Uterus (tissue), 4 donors: ENCODE results near the gene VPS37C. TPM values are rescaled to one million over a fixed set of nuclear protein-coding genes. Genes with fewer than 3 reads are reported as not detected.

Source experiments
- DNase-seq, 2 donors: peaks; one replicate each; pipeline ENCODE4 v3.0.0-alpha.2; 2019 to 2020
- H3K27ac ChIP-seq, 2 donors: fragments of 200-600 bp; sonication (generic); 1 replicate in 1 of 2; 2 replicates in 1 of 2; pipeline ENCODE4 v1.5.1; 2016 to 2018
- H3K27me3 ChIP-seq, 2 donors: fragments of 200-600 bp; sonication (generic); one replicate each; pipeline ENCODE4 v1.5.1; 2018 to 2019; ENCODE audit warnings: control low read depth in 1 of 2
- H3K36me3 ChIP-seq, 2 donors: fragments of 200-600 bp; sonication (generic); one replicate each; pipeline ENCODE4 v1.5.1; 2019; ENCODE audit warnings: control low read depth in 1 of 2
- H3K4me1 ChIP-seq, 2 donors: fragments of 200-600 bp; sonication (generic); one replicate each; pipeline ENCODE4 v1.5.1; 2018 to 2019; ENCODE audit warnings: control low read depth in 1 of 2
- H3K4me3 ChIP-seq, 2 donors: fragments of 200-600 bp; sonication (generic); 1 replicate in 1 of 2; 2 replicates in 1 of 2; pipeline ENCODE4 v1.5.1; 2018 to 2019; ENCODE audit warnings: mild to moderate bottlenecking in 1 of 2
- H3K9me3 ChIP-seq, 2 donors: fragments of 200-600 bp; sonication (generic); one replicate each; pipeline ENCODE4 v1.5.1; 2019; ENCODE audit warnings: control low read depth in 1 of 2
- CTCF ChIP-seq, 4 experiments: fragments of 200-600 bp in 2 of 4; fragments of 450-650 bp in 2 of 4; sonication (generic) in 2 of 4; IDR thresholded peaks; one replicate each; pipeline ENCODE4 v1.5.1; 2016 to 2019; ENCODE audit warnings: antibody characterized with exemption in 4 of 4, mild to moderate bottlenecking in 2 of 4, moderate library complexity in 1 of 4
- POLR2A ChIP-seq, 2 donors: fragments of 450-650 bp; IDR thresholded peaks; one replicate each; pipeline ENCODE4 v1.6.1; 2016; ENCODE audit warnings: antibody characterized with exemption in 2 of 2, mild to moderate bottlenecking in 1 of 2, moderate library complexity in 1 of 2
- intact Hi-C: fragments of 100-400 bp; cut with DNase I; formaldehyde crosslinking; loops from one replicate; pipeline ENCODE4 v1.15.1; 2023; ENCODE audit warnings: low total_unique reads
- total RNA-seq, 4 donors: library from RNA; depleted of rRNA in 3 of 4; stranded (reverse); fragments of >200 nt in 3 of 4; gene quantifications; one replicate each; pipeline versions ENCODE4 v1.1.0 to v1.2.4, GENCODE V29; 2014 to 2023
- donor health status: DM: yes; HTN: yes; CAD: no.

VPS37C gene
- total RNA-seq, 4 donors from 2014 or later = 0.26 to 26.3 (median 13.3) TPM

- Histone ChIP-seq H3K4me1 (no peaks in the 10 kb centered on the region), H3K4me3 (no peak overlapping the region), H3K27me3 (no peaks in the 10 kb centered on the region), H3K27ac (no peak overlapping the region), H3K9me3 (no peaks in the 10 kb centered on the region), H3K36me3 (no peaks in the 10 kb centered on the region)
- intact Hi-C loops = no loop called here
- DNase-seq = no peak
- TF ChIP-seq CTCF (IDR thresholded peaks at IDR 0.05) (no peak), POLR2A (IDR thresholded peaks at IDR 0.05) (no peak)
Measured at GRCh38 chr11:61120099-61120705, 41.0 kb downstream of the VPS37C start.

- H3K4me1 ChIP-seq = no peaks in the 10 kb centered on the region
- TF ChIP-seq POLR2A (IDR thresholded peaks at IDR 0.05) (no peak), CTCF (IDR thresholded peaks at IDR 0.05) (no peak)
- no peaks in the 10 kb centered on the region for H3K36me3 ChIP-seq
- intact Hi-C loops = no loop called here
- H3K9me3 ChIP-seq = no peaks in the 10 kb centered on the region
- DNase-seq = no peak
- no peak overlapping the region for H3K27ac ChIP-seq
- H3K27me3 ChIP-seq = no peaks in the 10 kb centered on the region
- no peak overlapping the region for H3K4me3 ChIP-seq
Measured at GRCh38 chr11:61119571-61119970, 41.7 kb downstream of the VPS37C start.

- Histone ChIP-seq H3K36me3 (no peaks in the 10 kb centered on the region), H3K27ac (no peak overlapping the region), H3K4me1 (no peaks in the 10 kb centered on the region), H3K27me3 (no peaks in the 10 kb centered on the region), H3K4me3 (no peak overlapping the region), H3K9me3 (no peaks in the 10 kb centered on the region)
- intact Hi-C loops = no loop called here
- DNase-seq = no peak
- TF ChIP-seq CTCF (IDR thresholded peaks at IDR 0.05) = no peak
- TF ChIP-seq POLR2A (IDR thresholded peaks at IDR 0.05) = no peak
Measured at GRCh38 chr11:61119055-61119454, 42.2 kb downstream of the VPS37C start.

- intact Hi-C loops = no loop called here
- Histone ChIP-seq H3K27ac (no peak overlapping the region), H3K27me3 (no peaks in the 10 kb centered on the region), H3K9me3 (no peaks in the 10 kb centered on the region), H3K4me3 (no peak overlapping the region), H3K36me3 (no peaks in the 10 kb centered on the region), H3K4me1 (no peaks in the 10 kb centered on the region)
- TF ChIP-seq POLR2A (IDR thresholded peaks at IDR 0.05) (no peak), CTCF (IDR thresholded peaks at IDR 0.05) (no peak)
- no peak for DNase-seq
Measured at GRCh38 chr11:61118406-61118805, 42.8 kb downstream of the VPS37C start.

GRCh38 chr11:61118004-61118403 lies 43.2 kb downstream of the VPS37C start:
- no peak for DNase-seq
- Histone ChIP-seq H3K4me3 (no peak overlapping the region), H3K36me3 (no peaks in the 10 kb centered on the region), H3K9me3 (no peaks in the 10 kb centered on the region), H3K4me1 (no peaks in the 10 kb centered on the region), H3K27me3 (no peaks in the 10 kb centered on the region), H3K27ac (no peak overlapping the region)
- intact Hi-C loops = no loop called here
- TF ChIP-seq CTCF (IDR thresholded peaks at IDR 0.05) (no peak), POLR2A (IDR thresholded peaks at IDR 0.05) (no peak)
